Muscle layer of duodenum (tissue), 2 donors: ENCODE data around the gene FAM120B.

Source experiments
- H3K27ac ChIP-seq: one replicate; pipeline ENCODE4 v1.7.0; 2013; ENCODE audit warnings: mild to moderate bottlenecking, low read length
- H3K27me3 ChIP-seq: one replicate; pipeline ENCODE4 v1.7.0; 2013; ENCODE audit warnings: low read depth, mild to moderate bottlenecking, control low read depth, low read length
- H3K36me3 ChIP-seq, 2 donors: one replicate each; pipeline ENCODE4 v1.7.0; 2013; ENCODE audit warnings: low read length in 2 of 2, control low read depth in 1 of 2, mild to moderate bottlenecking in 1 of 2; ENCODE audit not compliant: insufficient read depth in 2 of 2, control insufficient read depth in 1 of 2
- H3K4me1 ChIP-seq, 2 donors: one replicate each; pipeline ENCODE4 v1.7.0; 2013; ENCODE audit warnings: low read length in 2 of 2, mild to moderate bottlenecking in 2 of 2, control low read depth in 1 of 2, moderate library complexity in 1 of 2; ENCODE audit not compliant: insufficient read depth in 2 of 2, control insufficient read depth in 1 of 2
- H3K4me3 ChIP-seq, 2 donors: one replicate each; pipeline ENCODE4 v1.7.0; 2013; ENCODE audit warnings: low read length in 2 of 2, low read depth in 1 of 2, mild to moderate bottlenecking in 1 of 2
- H3K9me3 ChIP-seq, 2 donors: one replicate each; pipeline ENCODE4 v1.7.0; 2013; ENCODE audit warnings: low read length in 2 of 2, control low read depth in 1 of 2, mild to moderate bottlenecking in 1 of 2; ENCODE audit not compliant: control insufficient read depth in 1 of 2
- donor health status: healthy.

FAM120B gene

DNA sequence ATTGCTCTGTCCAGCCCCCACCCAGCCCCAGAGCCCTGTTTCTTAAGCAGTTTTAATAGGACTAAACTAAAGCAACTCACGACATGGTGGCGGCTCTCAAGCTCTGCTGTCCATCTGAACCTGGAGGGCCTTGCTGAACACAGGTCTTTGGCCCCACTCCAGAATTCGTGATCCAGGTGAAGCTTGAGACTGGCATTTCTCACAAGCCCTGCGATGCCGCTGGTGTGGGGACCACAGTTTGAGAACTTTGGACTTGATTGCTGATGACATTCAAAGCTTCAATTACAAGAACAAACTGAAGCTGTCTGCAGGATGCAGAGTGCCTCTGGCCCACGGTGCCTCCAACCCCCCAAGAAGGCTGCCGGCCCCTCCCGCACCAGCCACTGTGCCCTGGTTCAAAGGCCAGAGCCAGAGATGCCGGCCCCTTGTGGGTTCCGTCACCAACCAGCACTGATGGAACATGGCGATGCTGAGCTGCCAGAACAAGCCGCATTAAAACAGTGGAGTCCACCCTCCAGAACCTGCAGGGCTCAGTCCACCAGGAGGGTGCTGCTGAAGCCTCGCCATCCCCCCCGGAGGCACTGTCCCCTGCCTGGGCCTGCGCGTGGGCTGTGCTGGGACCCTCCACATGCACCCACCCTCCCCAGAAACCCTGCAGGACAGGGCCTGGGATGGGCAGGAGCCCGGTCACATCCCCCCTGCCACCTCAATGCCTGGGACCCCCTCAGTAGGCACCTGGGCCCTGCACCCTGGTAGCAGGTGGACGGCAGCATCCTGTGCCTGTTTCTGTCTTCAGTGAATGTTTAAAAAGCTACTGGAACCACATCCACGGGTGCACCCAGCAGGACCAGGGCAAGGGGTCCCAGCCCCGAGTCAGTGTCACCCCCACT lies 145.4 kb downstream of the FAM120B start:
- Histone ChIP-seq H3K4me1 (no peaks in the 10 kb centered on the region), H3K36me3 (no peaks in the 10 kb centered on the region), H3K4me3 (no peak overlapping the region), H3K27ac (no peak overlapping the region), H3K27me3 (no peaks in the 10 kb centered on the region), H3K9me3 (no peaks in the 10 kb centered on the region)

DNA sequence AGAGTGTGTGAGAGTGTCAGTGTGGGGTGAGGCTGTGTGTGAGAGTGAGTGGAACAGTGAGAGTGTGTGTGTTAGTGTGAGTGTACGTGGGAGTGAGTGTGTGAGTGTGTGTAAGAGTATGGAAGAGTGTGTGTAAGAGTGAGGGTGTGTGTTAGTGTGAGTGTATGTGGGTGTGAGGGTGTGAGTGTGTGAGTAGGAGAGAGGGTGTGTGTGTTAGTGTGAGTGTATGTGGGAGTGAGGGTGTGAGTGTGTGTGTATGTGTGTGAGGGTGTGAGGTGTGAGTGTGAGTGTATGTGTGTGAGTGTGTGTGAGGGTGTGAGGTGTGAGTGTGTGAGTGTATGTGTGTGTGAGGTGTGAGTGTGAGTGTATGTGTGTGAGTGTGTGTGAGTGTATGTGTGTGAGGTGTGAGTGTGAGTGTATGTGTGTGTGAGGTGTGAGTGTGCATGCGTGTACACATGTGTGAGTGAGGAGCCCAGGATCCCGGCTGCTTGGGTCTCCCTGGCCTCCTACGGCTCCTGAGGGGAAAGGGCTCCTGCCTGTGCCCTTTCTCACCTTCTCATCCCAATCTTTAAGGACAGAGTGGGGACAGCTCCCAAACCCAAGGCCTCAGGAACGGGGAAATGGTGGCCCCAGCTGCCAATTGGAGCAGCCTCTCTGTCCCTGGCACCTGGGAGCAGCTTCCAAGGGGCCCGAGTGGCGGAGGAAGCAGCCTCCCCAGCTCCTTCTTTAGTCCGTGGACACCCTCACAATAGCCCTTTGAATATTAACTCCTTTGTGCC lies 146.4 kb downstream of the FAM120B start:
- Histone ChIP-seq H3K4me3 (no peak overlapping the region), H3K27ac (no peak overlapping the region), H3K36me3 (no peaks in the 10 kb centered on the region), H3K9me3 (no peaks in the 10 kb centered on the region), H3K4me1 (no peaks in the 10 kb centered on the region), H3K27me3 (no peaks in the 10 kb centered on the region)

GRCh38 chr6:170453586-170454511 lies 147.3 kb downstream of the FAM120B start:
- no peaks in the 10 kb centered on the region for H3K27me3 ChIP-seq
- no peaks in the 10 kb centered on the region for H3K4me1 ChIP-seq
- no peak overlapping the region for H3K4me3 ChIP-seq
- no peaks in the 10 kb centered on the region for H3K9me3 ChIP-seq
- H3K36me3 ChIP-seq, result no peaks in the 10 kb centered on the region
- no peak overlapping the region for H3K27ac ChIP-seq

DNA sequence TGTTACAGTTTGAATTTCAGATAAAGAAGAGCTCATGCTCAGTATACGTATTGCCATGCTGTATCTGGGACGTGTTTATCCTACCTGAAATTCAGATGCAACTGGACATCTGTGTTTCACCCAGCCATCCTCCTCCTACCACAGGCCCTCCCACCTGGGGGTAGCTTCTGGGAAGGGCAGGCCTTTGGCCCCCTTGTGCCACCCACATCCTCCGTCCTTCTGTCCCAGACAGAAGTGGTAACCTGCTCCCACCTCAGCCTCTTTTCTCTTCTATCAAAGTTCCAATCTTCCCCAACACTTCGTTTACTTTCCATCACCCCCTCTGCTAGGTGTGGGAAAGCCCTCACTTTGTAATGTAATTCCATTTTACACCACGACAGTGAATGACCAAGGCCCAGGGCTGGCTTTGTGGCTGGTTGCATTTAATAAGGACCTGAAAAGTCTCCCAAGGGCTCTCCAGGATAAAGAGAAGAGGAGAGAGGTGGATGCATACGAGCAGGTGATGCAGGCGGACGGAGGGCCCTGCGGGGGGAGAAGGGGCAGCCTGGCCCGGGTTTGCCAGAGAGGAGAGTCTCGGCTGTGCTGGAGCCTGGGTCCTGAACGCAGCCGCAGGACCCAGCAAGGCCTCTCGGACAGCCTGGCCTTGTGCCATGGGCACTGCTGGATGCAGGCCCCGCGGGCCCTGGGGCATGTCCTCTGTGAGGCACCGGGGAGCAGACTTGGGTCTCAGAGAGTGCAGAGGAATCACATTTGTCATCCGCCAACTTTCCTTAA lies 148.1 kb downstream of the FAM120B start:
- no peaks in the 10 kb centered on the region for H3K4me1 ChIP-seq
- H3K27me3 ChIP-seq, result no peaks in the 10 kb centered on the region
- H3K36me3 ChIP-seq, result no peaks in the 10 kb centered on the region
- H3K4me3 ChIP-seq, result no peak overlapping the region
- H3K9me3 ChIP-seq, result no peaks in the 10 kb centered on the region
- H3K27ac ChIP-seq, result no peak overlapping the region

GRCh38 chr6:170455335-170455979 lies 148.9 kb downstream of the FAM120B start:
- H3K27ac ChIP-seq, result no peak overlapping the region
- H3K36me3 ChIP-seq, result no peaks in the 10 kb centered on the region
- H3K4me3 ChIP-seq, result no peak overlapping the region
- H3K9me3 ChIP-seq, result no peaks in the 10 kb centered on the region
- H3K4me1 ChIP-seq, result peaks cover 0 to 4% of the 10 kb centered on the region in 2 donors
- no peaks in the 10 kb centered on the region for H3K27me3 ChIP-seq

GRCh38 chr6:170456334-170456733 lies 149.8 kb downstream of the FAM120B start:
- H3K27me3 ChIP-seq, result no peaks in the 10 kb centered on the region
- peaks cover 0 to 4% of the 10 kb centered on the region in 2 donors for H3K4me1 ChIP-seq
- no peak overlapping the region for H3K27ac ChIP-seq
- H3K4me3 ChIP-seq, result no peak overlapping the region
- H3K9me3 ChIP-seq, result no peaks in the 10 kb centered on the region
- H3K36me3 ChIP-seq, result no peaks in the 10 kb centered on the region
